MM.1S (cell line): ENCODE measurements around the gene PBX4.

Experiments
- CTCF ChIP-seq: fragments of 300-600 bp; sonication (generic); IDR thresholded peaks from 2 replicates; pipeline ENCODE4 v1.5.1; 2016; ENCODE audit warnings: antibody characterized with exemption, low read length, mixed read lengths
- EZH2 ChIP-seq: fragments of 300-600 bp; sonication (generic); optimal IDR thresholded peaks from 2 replicates; pipeline ENCODE3; 2017; ENCODE audit warnings: low read depth, mild to moderate bottlenecking, antibody characterized with exemption, low read length, mixed read lengths
- EZH2phosphoT487 ChIP-seq: fragments of 300-600 bp; sonication (generic); IDR thresholded peaks from 2 replicates; pipeline ENCODE4 v1.6.1; 2018; ENCODE audit warnings: antibody characterized with exemption, low read length

- TF ChIP-seq CTCF: no peak
- no peak for TF ChIP-seq EZH2
- no peak for TF ChIP-seq EZH2phosphoT487
Observed at GRCh38 chr19:19659646-19660245, 41.3 kb upstream of the PBX4 start.
